Measurements from ENCODE around the gene TAF1.

DNA sequence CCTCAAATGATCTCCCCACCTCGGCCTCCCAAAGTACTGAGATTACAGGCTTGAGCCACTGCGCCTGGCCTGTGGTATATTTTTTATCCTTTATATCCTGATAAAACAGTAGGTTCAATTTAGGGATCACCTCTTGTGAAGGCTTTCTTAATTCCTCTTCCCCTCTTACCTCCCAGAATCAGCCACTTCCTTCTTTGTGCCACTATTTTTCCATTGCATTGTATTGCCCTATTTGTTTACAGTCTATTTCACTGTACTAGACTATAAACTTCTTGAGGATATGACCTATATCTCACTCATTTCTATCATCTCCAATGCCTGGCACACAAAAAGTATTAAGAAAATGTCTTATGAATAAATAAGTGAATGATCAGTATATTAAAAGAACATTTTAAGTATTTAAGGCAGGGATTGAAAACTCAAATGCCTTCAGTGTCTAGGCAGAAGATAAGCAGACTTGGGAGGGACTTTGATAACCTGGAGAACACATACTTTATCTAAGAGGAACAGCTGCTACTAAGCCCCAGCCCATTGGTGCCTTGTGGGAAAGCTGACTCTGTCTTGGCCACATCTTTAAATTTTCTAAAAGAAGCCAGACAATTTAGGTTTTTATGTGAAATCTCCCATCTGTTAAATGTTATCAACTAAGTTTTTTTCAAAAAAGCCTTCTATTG, 84.4 kb downstream of the TAF1 start:
- no peak for TF ChIP-seq CTCF (IDR thresholded peaks at IDR 0.05; ENCODE audit: low read depth, low read length)
- no peak for TF ChIP-seq MYC (IDR thresholded peaks at IDR 0.05; ENCODE audit: low read depth, low read length)
- no peak for TF ChIP-seq MAX (IDR thresholded peaks at IDR 0.05; ENCODE audit: low read depth, low read length)
- TF ChIP-seq POLR2A (IDR thresholded peaks at IDR 0.05; ENCODE audit: extremely low read depth, insufficient read length), result no peak
